Hematopoietic multipotent progenitor cell treated with erythropoietin and hydrocortisone succinate and interleukin-3 and kit ligand, for 6 days (in vitro differentiated cells): ENCODE data around the gene PDE6B.
"Not testable (repeated sequence)": the region's sequence is repeated elsewhere in the genome, so short reads cannot be mapped to it uniquely, and the experiment has no call there.

Experiments used
- DNase-seq: peaks from one replicate; pipeline ENCODE4 v3.0.0-alpha.2; 2015

Gene PDE6B

GRCh38 chr4:624705-625590 lies at the start of gene PDE6B:
TSS of gene PDE6B (plus strand) at chr4:625573. CDS start at chr4:625627, 54 bp downstream.
- DNase-seq, result no peak

DNA sequence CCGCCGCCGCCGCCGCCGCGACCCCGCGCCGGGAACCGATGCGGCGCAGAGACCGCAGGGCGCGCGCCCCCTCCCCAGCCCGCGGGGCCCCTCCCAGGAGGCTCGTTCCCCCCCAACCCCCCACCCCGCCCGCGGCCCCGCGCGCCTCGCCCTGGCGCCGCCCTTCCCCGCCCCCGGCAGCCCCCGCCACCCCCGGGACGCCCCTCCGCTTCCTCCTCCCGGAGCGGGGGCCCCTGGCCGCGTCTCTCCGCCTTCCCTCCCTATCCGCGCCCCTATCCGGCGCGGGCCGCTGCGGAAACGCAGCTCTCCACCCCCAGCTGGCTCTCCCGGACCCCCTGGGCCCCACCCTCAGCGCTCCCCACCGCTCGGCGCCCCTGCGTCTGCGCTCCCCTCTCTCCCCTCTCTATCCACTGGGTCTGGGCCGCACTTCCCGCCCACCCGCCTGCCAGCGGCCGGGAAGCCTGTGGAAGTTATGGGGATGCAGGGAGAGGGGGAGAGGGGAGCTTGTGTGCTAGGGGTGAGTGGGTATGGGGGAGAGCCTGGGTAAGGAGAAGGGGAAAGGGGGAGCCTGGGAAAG lies 49.0 kb upstream of the PDE6B start, which contains the start of gene TMEM271:
Gene TMEM271 (minus strand): TSS at position 51 of the 577 bp plus-strand sequence. CDS start 233 bp downstream, outside the sequence.
- DNase-seq, result no peak

GRCh38 chr4:576991-577498 lies 48.3 kb upstream of the PDE6B start:
- DNase-seq, result no peak

DNA sequence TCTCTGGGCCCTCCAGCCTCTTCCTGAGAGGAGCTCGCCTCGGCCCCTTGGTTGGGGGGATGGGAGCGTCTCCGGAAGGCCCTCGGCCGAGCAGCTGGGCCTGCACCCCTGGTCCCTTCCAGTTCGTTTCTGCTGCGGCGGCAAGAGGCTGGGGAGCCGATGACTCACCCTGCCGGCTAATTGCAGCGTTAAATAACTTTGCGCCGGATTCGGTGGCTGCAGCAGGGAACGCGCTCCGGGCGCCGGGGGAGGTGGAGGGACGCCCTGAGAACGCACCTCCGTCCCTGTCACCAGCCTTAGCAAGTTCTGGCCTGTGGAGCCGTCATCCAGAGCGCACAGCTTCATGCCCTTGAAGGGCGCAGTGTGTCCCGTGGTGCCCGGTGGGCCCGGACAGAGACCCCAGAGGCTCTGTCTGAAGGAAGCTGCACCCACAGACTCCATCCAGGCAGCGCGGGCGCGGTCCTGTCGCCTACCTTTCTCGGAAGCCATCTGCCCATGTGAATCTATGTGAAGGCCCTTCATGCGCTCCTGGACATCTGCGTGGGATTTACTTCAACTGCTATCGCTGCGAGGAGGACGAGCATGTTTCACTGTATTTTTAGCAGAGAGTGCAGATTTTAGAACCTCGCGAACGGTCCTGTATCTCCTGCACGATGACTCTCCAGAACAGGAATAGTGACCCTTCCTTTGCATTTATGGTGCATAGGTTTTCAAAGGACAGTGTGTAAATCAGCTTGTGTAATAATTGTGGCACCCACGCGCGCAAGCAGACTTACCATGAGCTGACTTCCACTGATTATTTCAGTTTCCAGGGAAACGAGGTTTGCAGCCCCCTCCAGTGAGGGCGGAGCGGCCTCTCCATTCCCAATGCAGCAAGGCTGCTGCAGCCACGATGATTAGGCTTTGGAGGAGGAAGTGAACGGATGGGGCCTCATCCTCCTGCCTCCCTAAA lies 47.6 kb upstream of the PDE6B start:
- peak; percentile 35 for DNase-seq

DNA sequence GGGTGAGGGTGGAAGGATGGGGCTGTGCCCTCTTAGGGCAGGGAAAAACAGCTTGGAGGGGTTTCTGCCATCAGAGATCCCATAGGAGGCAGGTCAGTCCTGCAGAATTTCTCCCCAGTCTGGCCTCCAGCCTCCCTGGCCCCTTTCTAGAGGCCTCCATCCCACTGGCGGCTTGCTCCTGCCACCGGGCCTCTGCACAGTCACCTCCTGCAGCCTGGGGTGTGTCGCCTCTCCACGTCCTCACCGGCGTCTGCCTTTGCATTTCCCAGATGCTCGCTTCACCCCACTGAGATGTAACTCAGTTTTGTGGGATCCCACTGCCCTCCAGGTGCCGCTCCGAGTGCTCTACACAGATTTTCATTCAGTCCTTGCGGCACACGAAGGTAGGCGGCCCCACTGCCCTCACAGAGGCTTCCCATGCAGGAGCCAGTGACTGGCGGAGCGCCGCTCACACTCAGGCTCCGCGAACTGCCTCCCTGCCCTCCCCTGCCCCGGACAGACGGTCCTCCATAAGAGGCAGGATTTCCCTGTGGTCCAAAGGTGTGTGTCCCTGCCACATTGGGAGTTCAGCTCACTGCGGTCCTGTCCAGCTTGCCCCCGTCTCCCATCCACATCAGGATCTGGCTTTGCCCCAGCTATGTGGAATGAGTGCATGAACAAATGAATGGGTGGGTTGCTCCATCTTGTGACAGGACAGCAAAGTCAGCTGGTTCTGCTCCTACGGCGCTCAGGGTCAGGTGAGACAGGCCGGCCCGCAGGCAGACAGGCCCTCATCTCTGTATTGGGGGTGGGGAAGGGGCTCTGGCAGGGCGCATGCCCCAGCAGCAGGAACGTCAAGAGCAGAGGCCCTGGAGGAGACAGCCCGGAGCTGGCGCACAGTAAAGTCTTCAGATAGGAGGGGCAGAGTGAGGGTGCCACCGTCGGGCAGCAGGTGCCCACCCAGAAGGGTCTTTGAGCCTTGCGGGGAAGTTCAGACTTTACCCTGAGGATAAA lies 46.6 kb upstream of the PDE6B start:
- DNase-seq, result no peak

DNA sequence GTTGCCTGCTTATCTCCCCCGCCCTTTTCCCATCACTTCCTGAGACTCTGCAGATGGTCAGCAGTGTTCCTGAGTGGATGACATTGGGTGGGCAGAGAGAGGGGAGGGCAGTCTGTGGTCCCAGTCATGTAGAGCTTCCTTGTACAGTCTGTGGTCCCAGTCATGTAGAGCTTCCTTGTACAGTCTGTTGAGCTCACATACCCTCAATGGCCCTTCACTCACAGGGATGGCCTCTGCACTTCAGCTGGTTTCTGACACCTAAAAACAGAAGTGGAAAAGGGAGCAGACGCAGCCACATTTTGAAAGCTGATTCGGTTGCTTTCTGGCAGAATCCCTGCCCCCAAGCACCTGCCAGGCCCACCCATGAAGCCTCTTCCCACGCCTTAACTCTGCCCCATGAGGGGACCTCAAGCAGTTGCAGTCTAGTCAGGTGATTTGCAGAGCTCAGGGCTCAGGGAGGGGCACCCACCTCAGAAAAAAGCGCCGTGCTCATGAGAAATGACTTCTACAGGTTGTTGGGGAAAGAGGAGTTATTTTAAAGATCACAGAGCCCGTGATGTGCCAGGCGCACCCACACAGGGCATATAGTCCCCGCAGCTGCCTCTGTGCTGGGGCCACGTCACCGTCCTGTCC lies 45.7 kb upstream of the PDE6B start:
- no peak for DNase-seq

GRCh38 chr4:581181-581580 lies 44.2 kb upstream of the PDE6B start:
- DNase-seq, result no peak

DNA sequence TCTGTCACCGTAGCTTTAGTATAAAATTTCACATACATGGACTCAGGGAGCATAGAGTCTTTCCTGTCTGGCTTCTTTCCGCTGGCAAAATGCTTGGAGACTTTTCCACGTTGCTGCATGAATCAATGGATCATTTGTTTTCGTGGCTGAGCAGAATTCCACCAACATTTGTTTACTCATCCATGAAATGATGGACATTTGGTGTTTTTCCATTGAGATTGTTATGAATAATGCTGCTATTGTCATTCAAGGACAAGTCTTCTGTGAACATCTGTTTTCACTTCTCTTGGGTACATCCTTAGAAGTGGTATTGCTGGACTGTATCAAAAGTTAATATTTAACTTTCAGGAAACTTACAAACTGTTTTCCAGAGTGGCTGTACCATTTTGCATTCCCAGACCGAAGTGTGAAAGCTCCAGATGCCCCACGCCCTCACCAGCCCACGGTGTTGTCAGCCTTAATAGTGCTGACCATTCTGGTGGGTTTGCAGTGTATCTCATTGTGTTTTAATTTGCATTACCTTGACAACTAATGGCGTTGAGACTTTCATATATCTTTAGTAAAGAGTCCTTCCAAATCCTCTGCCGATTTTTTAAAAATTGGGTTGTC lies 43.5 kb upstream of the PDE6B start:
- no peak for DNase-seq

GRCh38 chr4:583820-584219 lies 41.6 kb upstream of the PDE6B start:
- DNase-seq, result no peak

DNA sequence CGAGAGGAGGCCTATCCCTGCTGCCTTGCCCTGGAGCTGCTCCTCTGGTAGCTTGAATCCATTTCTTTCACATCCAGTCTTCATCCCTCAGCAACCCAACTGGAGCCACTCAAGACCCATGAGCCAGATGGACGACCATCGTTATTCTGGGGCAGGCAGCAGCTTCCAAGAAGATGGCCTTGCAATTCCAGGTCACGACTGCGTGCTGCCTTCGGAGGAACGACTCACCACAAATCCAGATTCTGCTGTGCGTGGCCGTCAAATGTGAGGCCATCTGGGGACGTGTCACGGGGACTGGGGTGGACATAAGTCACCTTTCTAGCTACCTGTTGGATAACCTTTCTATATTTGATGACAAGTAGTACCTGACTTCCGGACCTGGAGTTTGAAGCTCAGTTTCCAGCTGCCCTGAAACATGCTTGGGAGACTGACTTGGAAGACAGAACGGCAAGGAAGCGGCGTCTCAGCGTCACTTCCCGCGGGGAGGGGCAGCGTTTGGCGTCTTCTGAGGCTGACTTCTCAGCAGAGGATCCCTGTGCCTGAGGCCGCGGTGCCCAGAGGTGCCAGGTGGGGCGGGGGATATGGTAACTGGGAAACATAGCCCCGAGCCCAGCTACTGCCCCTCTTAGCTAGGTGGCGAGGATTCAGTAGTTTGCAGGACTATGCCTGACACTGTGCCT lies 37.6 kb upstream of the PDE6B start:
- no peak for DNase-seq

DNA sequence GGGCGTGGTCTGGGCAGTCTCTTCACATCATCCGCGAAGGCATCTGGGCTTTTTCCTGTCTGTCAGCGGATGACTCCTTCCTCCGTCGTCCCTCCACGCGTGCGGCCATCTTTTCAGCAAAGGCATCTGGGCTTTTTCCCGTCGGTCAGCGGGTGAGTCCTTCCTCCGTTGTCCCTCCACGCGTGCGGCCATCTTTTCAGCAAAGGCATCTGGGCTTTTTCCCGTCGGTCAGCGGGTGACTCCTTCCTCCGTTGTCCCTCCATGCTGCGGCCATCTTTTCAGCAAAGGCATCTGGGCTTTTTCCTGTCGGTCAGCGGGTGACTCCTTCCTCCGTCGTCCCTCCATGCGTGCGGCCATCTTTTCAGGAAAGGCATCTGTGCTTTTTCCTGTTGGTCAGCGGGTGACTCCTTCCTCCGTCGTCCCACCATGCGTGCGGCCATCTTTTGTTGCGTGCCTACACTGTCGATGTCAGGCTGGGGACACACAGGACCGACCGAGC lies 37.0 kb upstream of the PDE6B start:
- no peak for DNase-seq

DNA sequence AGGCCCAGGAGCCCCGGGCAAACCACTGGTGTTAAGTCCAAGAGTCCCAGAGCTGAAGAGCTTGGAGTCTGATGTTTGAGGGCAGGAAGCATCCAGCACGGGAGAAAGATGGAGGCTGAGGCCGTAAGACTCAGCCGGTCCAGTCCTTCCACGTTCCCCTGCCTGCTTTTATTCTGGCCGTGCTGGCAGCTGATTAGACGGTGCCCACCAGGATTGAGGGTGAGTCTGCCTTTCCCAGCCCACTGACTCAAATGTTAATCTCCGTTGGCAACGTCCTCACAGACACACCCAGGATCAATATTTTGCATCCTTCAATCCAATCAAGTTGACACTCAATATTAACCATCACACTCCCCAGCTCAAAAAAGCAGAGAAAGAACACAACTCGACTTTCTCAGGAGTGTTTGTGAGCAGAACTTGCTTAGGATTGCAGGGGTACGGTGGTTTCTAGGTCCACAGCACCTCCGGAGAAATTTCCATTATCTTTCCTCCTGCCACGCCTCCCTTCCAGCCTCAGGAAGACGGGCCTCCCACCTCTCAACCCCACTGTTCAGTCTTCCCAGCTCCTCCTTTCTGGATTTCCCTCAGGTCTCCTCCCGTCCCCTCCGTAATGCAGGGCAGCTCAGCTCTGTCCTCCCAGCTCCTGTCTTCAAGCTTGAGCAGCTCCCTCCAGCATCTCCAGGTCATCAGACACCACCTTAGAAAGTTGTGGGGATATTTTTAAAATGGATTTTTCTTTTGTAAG lies 36.0 kb upstream of the PDE6B start:
- no peak for DNase-seq

- no peak for DNase-seq
Observed at GRCh38 chr4:590313-590841, 35.0 kb upstream of the PDE6B start.

- not testable (repeated sequence) for DNase-seq
Observed at GRCh38 chr4:592178-592577, 33.2 kb upstream of the PDE6B start.

GRCh38 chr4:592825-593520 lies 32.4 kb upstream of the PDE6B start:
- no peak for DNase-seq

GRCh38 chr4:598925-599324 lies 26.4 kb upstream of the PDE6B start:
- DNase-seq, result no peak

- DNase-seq, result no peak
Observed at GRCh38 chr4:600166-600565, 25.2 kb upstream of the PDE6B start.

- DNase-seq, result no peak
Observed at GRCh38 chr4:600850-601515, 24.4 kb upstream of the PDE6B start.
